GM19238 (cell line): ENCODE data around the gene SLC1A3.
A peak's percentile ranks its signal among the peaks of the same experiment; 100 is the strongest.

Experiments
- DNase-seq: peaks from one replicate; pipeline ENCODE4 v3.0.0; 2011; ENCODE audit warnings: low spot score; ENCODE audit not compliant: insufficient read length

Gene SLC1A3

DNA sequence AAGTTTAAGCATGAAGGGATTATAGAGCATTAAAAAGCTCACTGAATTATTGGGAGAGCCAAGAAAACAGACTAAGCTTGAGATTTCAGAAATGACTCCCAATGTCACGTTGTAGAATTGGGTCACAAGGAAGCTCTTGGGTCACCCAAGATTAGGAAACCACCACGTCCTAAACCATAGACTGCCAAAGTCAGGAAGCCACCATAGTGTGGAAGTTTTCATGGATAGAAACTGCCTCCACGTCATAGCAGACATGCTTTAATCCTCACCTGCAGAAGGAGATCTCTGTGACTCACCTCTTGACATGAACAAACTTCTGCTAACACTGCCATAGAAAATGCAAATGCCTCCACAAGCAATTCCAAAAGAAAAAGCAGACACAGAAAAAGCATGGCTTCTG is 106.3 kb downstream of the SLC1A3 start:
- no peak for DNase-seq

DNA sequence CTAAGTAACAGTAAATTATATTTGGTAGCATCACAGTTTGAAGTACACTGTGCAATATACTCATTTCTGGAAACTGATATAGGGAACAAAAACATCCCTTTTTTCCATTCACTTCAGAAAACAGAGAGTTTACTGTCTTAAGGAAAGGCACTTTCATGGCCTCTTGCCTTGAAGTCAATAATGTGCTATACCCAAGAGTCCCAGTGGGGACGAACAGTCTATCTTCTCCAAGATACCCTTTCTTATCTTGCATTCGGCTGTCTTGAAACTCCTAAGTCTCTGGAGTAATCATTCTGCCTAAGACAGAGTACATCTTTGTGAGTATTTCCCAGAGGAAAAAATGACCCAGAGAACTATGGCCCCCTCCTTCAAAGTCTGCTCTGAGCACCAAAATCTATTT is 107.1 kb downstream of the SLC1A3 start:
- no peak for DNase-seq

DNA sequence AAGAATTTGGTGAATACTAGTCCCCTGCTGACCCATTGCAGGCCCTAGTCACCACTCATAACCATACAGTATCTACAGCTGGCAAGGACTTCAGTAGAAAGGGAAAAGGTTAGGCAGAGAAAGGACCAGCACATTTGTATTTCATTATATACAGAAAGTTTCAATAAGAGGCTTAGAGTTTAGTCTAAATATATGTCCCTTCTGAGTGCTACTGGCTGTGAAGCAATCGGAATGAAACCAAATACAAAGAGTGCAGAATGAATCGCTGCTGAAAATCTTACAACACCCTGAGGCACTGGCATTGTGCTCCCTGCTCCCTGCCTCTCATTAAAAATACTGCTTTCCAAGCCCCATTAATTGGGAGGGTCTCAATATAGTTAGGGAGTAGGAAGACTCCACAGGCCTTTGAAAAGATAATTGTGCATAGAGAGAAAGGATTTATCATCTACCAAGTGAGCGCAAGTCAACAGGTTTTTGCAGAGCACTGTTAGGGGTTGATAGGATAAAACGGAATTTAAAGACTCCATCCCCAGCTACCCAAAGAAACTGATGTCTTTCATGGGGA is 110.8 kb downstream of the SLC1A3 start:
- DNase-seq, result no peak

DNA sequence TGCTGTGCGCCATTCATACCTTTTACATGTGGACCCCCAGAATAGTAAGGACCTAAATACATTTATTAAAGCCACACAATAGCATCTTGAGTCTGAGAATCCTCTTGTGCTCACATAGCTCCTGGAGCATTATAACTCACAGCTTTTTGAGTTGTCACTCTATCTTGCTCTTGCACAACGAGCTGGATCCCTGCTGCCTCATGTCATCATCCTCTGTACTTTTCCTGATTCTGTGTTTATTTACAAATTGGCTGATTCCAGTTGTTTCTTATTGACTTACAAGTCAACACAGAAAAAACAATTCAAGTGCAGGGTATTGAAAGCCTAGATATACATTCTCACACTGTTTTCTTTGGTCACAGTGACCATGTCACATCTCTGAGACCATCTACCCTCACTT is 112.9 kb downstream of the SLC1A3 start:
- DNase-seq, result no peak

DNA sequence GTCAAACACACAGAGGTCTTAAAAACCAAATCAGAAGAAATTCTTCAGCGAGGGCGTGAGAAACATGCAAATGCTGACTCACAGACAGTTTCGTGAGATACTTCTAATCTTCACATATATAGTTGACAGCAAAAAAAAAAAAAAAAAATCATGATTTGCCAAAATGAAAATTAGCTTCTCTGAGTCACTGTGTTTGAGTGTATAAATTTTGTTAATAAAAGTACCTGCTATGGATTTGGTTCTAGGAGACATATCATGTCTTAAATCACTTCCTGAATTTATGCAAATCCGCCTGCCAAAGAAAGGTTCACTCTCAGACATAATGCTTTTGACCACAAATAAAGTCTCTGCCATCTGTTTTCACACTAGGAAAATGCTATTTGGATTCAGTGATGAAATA is 114.3 kb downstream of the SLC1A3 start:
- DNase-seq, result no peak

DNA sequence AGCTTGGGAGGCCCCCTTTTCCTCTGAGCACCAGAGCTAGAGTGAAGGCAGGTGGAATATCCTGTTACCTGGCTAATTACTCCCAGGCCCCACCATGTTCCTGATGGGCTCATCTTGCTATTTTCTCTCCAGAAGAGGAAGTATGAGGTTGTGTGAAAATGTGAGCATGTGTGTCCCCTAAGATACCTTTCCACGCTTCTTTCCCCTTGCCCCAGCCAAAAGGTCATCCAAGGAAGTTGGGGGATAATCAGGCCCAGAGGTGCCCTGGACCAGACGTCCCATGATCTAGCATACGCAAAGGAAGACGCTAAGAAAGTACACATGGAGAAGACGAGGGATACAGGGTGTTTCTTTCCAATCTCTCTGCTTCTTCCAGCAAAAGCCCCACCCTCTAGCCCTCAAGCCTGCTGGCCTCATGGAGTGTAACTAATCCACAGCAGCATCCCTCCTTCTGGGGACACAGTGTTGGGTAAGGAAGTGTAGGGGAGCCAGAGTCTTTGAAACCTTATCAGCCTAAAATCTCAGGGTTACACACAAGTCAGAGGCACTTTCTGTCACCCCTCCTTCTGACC is 115.3 kb downstream of the SLC1A3 start:
- no peak for DNase-seq

DNA sequence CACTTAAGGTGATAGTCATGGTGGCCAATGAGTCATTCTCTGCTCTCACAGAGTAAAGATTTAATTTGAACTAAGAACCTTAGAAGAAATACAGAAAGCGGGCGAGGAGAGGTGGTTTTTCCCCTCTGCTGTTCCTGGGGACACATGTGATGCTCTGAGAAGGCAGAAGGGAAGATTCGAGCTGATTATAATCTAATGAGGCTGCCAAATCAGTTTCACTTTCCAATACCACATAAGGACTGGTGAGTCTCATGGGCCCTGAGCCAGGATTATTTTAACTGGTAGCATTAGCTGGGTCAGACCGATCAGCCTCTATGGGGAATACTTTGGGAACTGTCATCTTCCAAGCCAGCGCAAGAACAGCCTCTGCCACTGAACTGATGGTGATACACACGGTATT is 116.5 kb downstream of the SLC1A3 start:
- no peak for DNase-seq

DNA sequence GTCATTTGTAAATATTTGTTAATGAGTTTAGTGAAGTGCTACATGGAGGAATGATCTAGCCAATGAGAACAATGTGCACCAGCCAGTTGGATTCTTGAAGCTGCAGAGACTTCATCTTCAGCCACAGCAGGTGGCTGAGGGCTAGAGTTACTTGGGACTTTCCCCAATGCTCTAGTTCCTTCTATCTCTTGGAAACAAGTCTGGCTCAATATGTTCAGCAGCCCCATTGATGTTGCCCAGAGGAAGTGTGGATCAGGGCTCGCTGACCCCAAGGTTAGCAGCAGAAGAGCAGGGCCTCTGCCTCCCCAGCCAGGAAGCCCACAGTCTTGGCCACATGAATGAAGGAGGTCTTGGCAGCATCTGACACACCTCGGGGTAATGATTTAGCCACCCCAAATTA is 117.5 kb downstream of the SLC1A3 start:
- DNase-seq, result peak; percentile 28

DNA sequence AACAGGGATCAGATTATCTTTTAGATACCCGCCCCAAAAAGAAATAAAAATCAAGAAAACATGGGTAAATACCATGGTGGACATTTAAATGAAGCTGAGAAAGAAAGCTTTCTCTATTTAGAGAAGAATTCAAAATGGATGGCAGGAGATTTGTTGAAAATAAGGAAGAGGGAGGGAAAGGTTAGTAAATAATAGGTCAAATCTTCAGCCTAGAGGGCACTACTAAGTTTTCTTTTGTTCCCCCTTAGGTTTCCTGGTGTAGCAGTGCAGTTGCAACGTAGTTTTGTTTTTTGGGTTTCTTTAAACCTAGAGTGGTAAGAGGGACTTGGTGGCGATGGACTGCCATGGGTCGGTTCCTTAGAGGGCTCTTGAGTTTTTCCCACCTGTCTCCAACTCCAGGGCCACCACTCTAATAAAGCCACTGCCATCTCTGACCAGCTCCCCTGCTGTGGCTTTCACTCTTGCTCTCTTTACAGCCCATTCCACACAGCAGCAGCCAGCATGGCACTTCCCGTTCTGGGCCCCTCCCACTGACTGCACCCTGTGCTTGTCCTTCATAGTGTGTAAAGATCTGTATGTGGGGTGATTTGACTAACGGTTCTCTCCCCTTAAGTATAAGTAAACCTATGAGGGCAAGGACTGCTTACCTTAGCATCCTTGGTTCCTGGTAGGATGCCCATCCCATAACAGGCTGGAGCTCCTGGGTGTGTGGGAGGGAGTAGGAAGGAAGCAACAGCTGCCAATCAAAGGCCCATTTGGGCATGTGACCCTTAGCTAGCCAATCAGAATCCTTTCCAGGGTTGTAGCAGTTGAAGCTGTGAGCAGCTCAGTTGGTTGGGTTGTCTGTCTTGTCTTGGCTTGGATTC is 118.3 kb downstream of the SLC1A3 start:
- peak; percentile 74 for DNase-seq

DNA sequence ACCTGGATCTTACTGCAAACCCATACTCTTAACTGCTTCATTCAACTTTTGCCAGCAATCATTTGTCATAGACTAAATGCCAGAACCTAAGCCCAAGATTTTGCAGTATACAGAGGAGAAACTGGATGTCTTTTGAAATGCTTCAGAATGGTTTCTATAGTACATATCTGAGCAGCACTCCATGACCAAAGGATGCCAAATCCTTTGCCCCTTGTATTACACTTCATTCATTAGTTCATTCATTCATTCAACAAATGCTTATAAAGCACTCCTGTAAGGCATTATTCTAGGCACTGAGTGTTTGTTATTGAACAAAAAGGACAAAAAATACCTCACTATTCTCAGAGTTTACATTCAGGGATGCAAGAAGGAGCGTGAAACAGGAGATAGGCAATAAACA is 119.9 kb downstream of the SLC1A3 start:
- DNase-seq, result no peak

DNA sequence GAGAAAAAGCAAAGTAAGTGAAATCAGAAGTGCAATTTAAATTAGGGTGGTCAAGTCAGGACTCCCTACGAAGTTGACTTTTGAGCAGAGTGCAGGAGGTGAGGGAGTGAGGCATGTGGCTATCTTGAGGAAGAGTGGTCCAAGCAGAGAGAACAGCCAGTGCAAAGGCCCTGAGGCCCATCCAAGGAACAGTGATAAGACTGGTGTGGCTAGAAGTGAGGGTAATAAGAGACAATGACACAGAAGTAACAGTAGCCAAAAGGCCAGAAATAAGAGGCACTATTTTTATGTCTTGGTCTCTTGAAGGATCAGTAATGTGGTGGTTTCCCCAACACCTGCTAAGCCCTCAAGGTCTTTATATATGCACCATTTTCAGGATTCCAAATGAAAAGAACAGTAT is 120.4 kb downstream of the SLC1A3 start:
- no peak for DNase-seq

DNA sequence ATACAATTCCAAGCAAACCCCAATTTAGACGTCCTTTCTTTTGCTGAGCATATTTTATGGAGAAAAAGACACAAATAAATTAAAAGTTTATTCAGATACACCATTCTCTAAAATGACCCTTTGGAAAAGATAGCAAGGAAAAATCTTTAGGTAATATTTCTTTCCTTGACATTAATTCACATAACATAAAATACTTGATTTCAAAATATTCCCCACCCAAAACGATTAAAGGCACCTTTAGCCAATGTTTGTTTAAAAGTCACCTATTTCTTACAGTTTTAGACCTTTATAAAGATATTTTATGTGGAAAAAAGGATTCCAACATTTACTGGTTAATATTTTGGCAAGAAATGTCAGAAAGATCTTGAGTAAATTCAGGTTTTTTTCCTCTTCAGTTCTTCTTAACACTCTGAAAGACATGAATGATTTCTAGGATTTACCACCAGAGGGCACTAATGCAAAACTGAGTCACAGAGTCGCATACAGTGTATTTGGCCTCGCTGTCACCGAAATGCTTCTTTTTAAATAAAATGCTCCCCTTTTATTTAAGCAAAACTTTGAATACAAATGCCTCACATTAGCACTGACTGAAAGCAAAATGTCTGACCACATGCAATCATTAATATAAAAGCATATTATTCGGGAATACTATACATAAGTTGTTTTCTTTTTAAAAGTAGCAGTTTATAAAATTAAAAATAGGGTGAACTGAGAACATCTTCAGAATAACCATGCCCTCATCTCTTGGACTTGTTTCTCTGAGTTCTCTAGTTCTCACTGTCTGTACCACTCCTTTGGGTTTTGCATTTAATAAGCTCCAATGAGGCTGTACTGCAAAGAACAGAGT is 122.5 kb downstream of the SLC1A3 start:
- no peak for DNase-seq

DNA sequence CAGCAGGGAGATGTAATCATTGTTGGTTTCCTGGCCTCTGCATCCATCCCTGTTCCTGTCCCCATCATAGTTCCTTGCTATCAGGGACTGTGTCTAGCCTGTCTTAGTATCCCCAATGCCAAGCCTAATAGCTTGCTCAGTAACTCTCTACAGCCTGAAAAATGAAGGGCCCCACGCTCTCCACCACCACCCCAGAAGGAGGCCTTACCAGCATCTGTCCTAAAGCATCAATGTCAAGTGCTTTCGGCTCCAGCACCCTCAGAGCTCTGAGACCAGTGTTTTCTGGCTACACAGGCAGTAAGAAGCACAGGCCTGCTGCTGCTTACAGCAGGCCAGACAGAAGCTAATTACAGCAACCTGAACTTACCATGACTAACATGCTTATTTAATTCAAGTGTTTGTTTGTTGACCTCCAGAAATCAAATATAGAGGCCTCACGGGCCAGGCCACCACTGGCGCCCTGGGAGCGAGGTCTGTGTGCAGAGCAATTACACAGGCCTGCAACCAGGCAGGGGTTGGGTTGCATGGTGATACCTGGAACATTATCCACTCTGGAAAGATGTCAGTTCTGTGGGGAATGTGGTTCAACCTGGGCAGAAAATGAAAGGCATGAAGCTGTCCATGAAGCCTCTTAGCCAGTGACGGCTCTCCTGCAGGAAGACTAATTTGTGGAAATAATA is 124.3 kb downstream of the SLC1A3 start:
- no peak for DNase-seq

DNA sequence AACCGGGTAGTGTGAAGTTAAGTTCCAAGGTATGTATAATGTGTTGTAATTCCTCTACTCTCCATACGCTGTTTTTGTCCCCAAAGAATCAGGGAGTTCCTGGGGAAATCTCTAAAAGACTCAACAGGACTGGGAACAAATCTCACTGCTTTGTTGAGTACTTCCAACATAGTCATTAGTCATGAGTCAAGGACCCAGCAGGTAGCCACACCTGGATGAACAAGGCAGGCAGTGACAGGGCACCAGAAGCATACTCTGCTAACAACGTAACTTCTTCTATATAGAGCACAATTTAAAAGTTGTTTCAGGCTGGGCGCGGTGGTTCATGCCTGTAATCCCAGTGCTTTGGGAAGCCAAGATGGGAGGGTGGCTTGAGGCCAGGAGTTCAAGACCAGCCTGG is 126.8 kb downstream of the SLC1A3 start:
- DNase-seq, result no peak

DNA sequence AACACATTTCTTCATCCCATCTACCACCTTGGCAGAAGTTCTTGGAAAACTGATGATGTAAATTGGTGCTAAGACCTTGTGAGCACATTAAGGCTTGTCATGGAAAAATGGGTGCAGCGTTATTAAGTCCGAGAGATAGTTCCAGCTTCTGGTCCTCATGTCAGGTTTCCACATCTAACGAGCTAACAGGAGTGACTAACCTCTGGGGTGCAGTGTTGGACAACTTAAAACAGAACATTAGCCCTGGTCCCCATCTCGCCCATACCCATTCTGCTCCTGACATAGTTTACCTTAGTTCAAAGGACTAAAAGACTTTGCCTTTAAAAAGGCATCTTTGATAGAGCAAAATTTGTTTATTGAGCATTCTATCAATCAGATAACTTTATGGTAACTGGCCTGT is 128.0 kb downstream of the SLC1A3 start:
- DNase-seq, result no peak

DNA sequence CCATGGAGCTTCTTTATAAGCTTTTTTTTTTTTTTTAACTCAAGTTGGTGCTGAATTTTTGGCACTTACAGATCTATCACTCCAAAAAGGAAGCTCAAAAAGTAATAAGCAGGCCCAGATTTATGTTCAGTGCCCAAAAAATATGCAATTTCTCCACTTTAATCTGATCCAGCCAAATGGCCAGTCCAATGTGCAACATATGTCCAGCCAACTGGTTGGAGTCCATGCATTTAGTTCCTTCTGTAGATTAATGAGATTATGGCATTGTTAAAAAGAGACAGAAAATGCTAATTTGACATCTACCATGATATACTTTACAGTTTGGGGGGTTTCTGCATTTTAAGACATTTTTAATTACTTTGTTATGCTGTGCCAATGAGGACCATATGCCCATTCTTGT is 129.5 kb downstream of the SLC1A3 start:
- no peak for DNase-seq
